Measurements from ENCODE around the gene GALNT13.
"Not testable (repeated sequence)": the region's sequence is repeated elsewhere in the genome, so short reads cannot be mapped to it uniquely, and the experiment has no call there.

Gene GALNT13

DNA sequence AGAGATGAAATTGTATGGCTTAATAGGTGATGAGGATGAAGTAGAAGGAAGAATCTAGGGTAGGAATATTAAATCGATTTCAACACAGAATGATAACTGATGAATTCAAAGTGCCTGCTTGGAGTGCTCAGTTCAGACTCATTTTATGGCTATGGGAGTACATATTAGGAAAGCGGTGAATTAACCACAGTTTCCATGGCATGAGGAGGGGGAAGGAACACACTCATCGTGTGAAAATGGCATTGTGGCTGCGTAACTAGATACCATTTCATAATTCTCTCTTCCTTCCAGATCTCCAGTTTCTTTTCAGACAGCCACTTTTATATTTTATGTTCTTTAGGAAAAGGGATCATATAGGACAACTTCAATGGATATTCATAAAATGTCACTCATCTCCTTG lies 594.5 kb downstream of the GALNT13 start:
- TF ChIP-seq CTCF (conservative IDR thresholded peaks at IDR 0.05; ENCODE audit: low read depth, low read length) = no peak
- no peak for DNase-seq (ENCODE audit: low read depth)
- H3K4me3 ChIP-seq (ENCODE audit: low read length) = no peak overlapping the region

DNA sequence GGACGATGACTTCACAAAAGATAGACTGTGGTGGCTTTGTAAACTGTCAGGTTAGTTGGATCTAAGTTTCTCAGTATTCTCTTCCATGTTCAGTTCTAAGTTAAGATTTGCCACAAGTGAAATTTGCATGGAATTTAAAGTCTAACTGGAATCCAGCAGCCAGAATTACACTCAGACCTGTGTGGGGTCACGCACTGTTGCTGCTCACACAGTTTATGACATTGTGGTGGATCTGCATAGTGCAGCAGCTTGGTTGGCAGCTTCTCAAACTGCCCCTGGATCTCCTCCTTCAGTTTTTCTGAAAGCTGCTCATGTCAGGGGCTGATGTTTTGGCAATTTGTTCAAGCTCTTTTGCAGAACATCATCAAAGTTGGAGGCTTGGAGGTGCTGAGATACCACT lies 598.7 kb downstream of the GALNT13 start:
- no peak for DNase-seq (ENCODE audit: low read depth)
- H3K4me3 ChIP-seq (ENCODE audit: low read length) = no peak overlapping the region
- no peak for TF ChIP-seq CTCF (conservative IDR thresholded peaks at IDR 0.05; ENCODE audit: low read depth, low read length)

GRCh38 chr2:154471492-154471891 lies 599.8 kb downstream of the GALNT13 start:
- DNase-seq (ENCODE audit: low read depth); H3K4me3 ChIP-seq (ENCODE audit: low read length): not testable (repeated sequence)

DNA sequence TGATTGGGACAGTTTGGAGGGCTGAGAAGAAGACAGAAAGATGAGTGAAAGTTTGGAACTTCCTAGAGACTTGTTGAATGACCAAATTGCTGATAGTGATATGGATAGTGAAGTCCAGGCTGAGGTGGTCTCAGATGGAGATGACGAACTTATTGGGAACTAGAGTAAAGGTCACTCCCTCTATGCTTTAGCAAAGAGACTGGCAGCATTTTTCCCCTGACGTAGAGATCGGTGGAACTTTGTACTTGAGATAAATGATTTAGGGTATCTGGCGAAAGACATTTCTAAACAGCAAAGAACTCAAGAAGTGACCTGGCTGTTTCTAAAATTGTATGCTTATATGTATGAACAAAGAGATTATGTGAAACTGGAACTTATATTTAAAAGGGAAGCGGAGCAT lies 605.6 kb downstream of the GALNT13 start:
- no peak for DNase-seq (ENCODE audit: low read depth)
- TF ChIP-seq CTCF (conservative IDR thresholded peaks at IDR 0.05; ENCODE audit: low read depth, low read length) = no peak
- H3K4me3 ChIP-seq (ENCODE audit: low read length) = no peak overlapping the region

GRCh38 chr2:154480521-154480920 lies 608.8 kb downstream of the GALNT13 start:
- H3K4me3 ChIP-seq (ENCODE audit: low read length) = no peak overlapping the region
- DNase-seq (ENCODE audit: low read depth) = no peak
- TF ChIP-seq CTCF (conservative IDR thresholded peaks at IDR 0.05; ENCODE audit: low read depth, low read length) = no peak

GRCh38 chr2:154481336-154481735 lies 609.6 kb downstream of the GALNT13 start:
- no peak for DNase-seq (ENCODE audit: low read depth)
- no peak for TF ChIP-seq CTCF (conservative IDR thresholded peaks at IDR 0.05; ENCODE audit: low read depth, low read length)

DNA sequence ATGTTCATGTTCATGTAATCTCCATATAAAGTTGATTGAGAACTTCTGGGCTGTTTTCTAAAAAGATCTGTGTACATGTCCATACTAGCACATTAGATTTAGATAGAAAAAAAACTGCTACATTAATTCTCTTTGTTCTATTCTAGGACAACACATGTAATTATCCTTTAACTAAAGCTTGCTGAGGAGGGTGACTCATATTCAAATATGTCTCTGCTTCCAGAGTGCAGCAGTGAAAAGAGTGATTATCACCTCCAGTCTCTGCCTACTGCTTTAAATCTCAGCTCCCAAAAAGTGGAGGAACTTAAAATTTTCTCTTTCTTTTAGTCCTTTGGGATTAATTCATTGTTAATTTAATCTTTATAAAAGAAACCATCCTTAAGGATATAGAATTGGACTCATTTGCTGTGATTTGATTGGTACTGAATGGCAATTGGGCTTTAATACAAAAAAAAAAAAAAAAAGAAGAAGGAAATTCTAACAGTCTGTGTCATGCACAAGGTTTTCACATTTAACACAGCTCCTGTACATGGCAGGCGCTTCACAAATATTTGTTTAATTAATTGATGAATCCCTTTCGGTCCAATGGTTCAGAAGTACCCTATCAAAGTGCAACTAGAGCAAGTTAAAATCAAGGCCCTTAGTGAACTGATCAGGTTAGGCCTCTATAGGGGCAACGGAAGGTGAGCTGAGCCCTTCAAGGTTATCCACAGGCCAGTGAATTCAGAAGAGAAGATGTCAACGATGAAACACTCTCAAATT lies 612.8 kb downstream of the GALNT13 start:
- DNase-seq (ENCODE audit: low read depth) = peak; percentile 43
- no peak for TF ChIP-seq CTCF (conservative IDR thresholded peaks at IDR 0.05; ENCODE audit: low read depth, low read length)
- no peak overlapping the region for H3K4me3 ChIP-seq (ENCODE audit: low read length)

More at GRCh38 chr2:154481336-154481735, 609.6 kb downstream of the GALNT13 start:
- no peak overlapping the region for H3K4me3 ChIP-seq (ENCODE audit: low read length)
